HG02763 (cell line): ENCODE results near the gene JOSD1.

Experiments
- ATAC-seq: cut with Tn5 transposase; IDR thresholded peaks from one replicate; pipeline ENCODE4 v1.9.1; 2021; ENCODE audit warnings: mild to moderate bottlenecking, moderate library complexity; ENCODE audit not compliant: unreplicated experiment

The JOSD1 gene

GRCh38 chr22:38700789-38701628 lies at the start of gene JOSD1:
Gene JOSD1 (minus strand): TSS chr22:38700943. CDS start chr22:38699987, 956 bp downstream.
- peak; percentile 39 for ATAC-seq

- ATAC-seq, result no peak
Measured at GRCh38 chr22:38750104-38750503, 49.4 kb upstream of the JOSD1 start.

GRCh38 chr22:38748487-38749136 lies 47.9 kb upstream of the JOSD1 start:
- no peak for ATAC-seq

- ATAC-seq, result no peak
Measured at GRCh38 chr22:38745676-38746460, 45.1 kb upstream of the JOSD1 start.

- no peak for ATAC-seq
Measured at GRCh38 chr22:38744981-38745380, 44.2 kb upstream of the JOSD1 start.

GRCh38 chr22:38742176-38742942 lies 41.6 kb upstream of the JOSD1 start:
- no peak for ATAC-seq

GRCh38 chr22:38741576-38741975 lies 40.8 kb upstream of the JOSD1 start:
- ATAC-seq, result no peak

GRCh38 chr22:38741166-38741565 lies 40.4 kb upstream of the JOSD1 start:
- ATAC-seq, result no peak

- ATAC-seq, result no peak
Measured at GRCh38 chr22:38740754-38741153, 40.0 kb upstream of the JOSD1 start.

GRCh38 chr22:38740116-38740723 lies 39.5 kb upstream of the JOSD1 start:
- no peak for ATAC-seq

GRCh38 chr22:38739300-38740055 lies 38.7 kb upstream of the JOSD1 start:
- no peak for ATAC-seq

GRCh38 chr22:38738475-38739070 lies 37.8 kb upstream of the JOSD1 start:
- ATAC-seq, result no peak

GRCh38 chr22:38737302-38738060 lies 36.7 kb upstream of the JOSD1 start:
- ATAC-seq, result no peak

- ATAC-seq, result no peak
Measured at GRCh38 chr22:38736257-38736570, 35.5 kb upstream of the JOSD1 start.

GRCh38 chr22:38735465-38736256 lies 34.9 kb upstream of the JOSD1 start:
- no peak for ATAC-seq

GRCh38 chr22:38735126-38735464 lies 34.4 kb upstream of the JOSD1 start:
- ATAC-seq, result no peak

- ATAC-seq, result no peak
Measured at GRCh38 chr22:38734421-38735100, 33.8 kb upstream of the JOSD1 start.
